ENCODE data around the gene NARS2. TPM values are rescaled to one million over a fixed set of nuclear protein-coding genes. Genes with fewer than 3 reads are reported as not detected.
"Not testable (repeated sequence)": the region's sequence is repeated elsewhere in the genome, so short reads cannot be mapped to it uniquely, and the experiment has no call there.

The NARS2 gene
- total RNA-seq, 1 experiment from 2014 or later = 46.7 TPM

DNA sequence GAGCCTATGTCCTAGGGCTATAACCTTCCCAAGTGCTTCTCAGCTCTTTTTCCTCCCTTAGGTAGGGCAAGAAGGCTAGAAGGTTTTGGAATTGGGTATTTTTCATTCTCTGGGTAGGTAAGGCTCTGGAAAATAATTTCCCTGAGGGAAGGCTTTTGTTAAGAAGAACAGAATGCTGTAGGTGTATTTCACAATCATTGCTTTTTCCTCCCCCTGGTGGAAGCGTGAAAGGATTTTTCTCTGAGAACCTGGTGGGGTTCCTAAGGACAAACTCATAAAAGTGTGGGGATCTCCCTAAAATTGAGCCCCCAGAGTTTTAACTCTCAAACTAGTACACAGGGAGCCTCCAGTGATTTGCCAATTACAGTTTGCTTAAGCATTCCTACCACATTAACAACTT lies 41.1 kb upstream of the NARS2 start:
- no peak for TF ChIP-seq EZH2 (IDR thresholded peaks at IDR 0.05; ENCODE audit: borderline replicate concordance, low read depth, low read length, poor library complexity, severe bottlenecking)
- TF ChIP-seq, protein P1, sequence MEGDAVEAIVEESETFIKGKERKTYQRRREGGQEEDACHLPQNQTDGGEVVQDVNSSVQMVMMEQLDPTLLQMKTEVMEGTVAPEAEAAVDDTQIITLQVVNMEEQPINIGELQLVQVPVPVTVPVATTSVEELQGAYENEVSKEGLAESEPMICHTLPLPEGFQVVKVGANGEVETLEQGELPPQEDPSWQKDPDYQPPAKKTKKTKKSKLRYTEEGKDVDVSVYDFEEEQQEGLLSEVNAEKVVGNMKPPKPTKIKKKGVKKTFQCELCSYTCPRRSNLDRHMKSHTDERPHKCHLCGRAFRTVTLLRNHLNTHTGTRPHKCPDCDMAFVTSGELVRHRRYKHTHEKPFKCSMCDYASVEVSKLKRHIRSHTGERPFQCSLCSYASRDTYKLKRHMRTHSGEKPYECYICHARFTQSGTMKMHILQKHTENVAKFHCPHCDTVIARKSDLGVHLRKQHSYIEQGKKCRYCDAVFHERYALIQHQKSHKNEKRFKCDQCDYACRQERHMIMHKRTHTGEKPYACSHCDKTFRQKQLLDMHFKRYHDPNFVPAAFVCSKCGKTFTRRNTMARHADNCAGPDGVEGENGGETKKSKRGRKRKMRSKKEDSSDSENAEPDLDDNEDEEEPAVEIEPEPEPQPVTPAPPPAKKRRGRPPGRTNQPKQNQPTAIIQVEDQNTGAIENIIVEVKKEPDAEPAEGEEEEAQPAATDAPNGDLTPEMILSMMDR (conservative IDR thresholded peaks at IDR 0.05; ENCODE audit: low read depth, low read length) = 0 out of 2 replicates have a peak, but pooled peaks have one; percentile 12
- DNase-seq (ENCODE audit: low spot score) = no peak
- Histone ChIP-seq H3K27me3 (replicated peaks; ENCODE audit: insufficient read depth, low read depth, low read length, poor library complexity) (no peaks in the 10 kb centered on the region), H3K4me1 (ENCODE audit: insufficient read depth, low read length, poor library complexity, severe bottlenecking) (no peaks in the 10 kb centered on the region), H3K27ac (ENCODE audit: low read depth, low read length, poor library complexity, severe bottlenecking) (no peak overlapping the region), H3K9me3 (ENCODE audit: low read depth, low read length, poor library complexity, severe bottlenecking) (peaks cover 4% of the 10 kb centered on the region), H3K36me3 (ENCODE audit: insufficient read depth, low read length, poor library complexity, severe bottlenecking) (no peaks in the 10 kb centered on the region), H3K4me3 (ENCODE audit: low read depth, low read length, poor library complexity, severe bottlenecking) (no peak overlapping the region)
- POLR2A ChIA-PET (ENCODE audit: low non-redundant PET) = no interaction called here
- no TSS peak for BruUV-seq (replicated peaks)
- CTCF ChIA-PET = no interaction called here
- intact Hi-C loops (cut with micrococcal nuclease; ENCODE audit: unreplicated experiment) = no loop called here

DNA sequence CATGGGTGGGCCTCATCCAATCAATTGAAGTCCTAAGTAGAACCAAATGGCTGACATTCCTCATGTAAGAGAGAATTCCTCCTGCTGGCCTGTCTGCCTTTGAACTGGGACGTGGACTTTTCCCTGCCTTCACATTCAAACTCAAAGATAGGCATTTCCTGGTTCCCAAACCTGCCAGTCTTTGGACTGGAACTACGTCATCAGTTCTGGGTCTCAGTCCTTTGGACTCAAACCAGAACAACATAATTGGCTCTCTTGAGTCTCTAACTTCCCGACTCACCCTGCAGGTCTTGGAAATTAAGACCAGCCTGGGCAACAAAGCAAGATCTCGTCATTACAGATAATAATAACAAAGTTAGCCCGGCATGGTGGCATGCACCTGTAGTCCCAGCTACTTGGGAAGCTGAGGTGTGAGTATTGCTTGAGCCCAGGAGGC lies 38.7 kb upstream of the NARS2 start:
- ChIA-PET CTCF (no interaction called here), POLR2A (ENCODE audit: low non-redundant PET) (no interaction called here)
- Histone ChIP-seq H3K4me1 (ENCODE audit: insufficient read depth, low read length, poor library complexity, severe bottlenecking) (no peaks in the 10 kb centered on the region), H3K4me3 (ENCODE audit: low read depth, low read length, poor library complexity, severe bottlenecking) (no peak overlapping the region), H3K9me3 (ENCODE audit: low read depth, low read length, poor library complexity, severe bottlenecking) (no peaks in the 10 kb centered on the region), H3K27me3 (replicated peaks; ENCODE audit: insufficient read depth, low read depth, low read length, poor library complexity) (no peaks in the 10 kb centered on the region), H3K27ac (ENCODE audit: low read depth, low read length, poor library complexity, severe bottlenecking) (no peak overlapping the region), H3K36me3 (ENCODE audit: insufficient read depth, low read length, poor library complexity, severe bottlenecking) (no peaks in the 10 kb centered on the region)
- no peak for DNase-seq (ENCODE audit: low spot score)
- TF ChIP-seq, protein P1 (conservative IDR thresholded peaks at IDR 0.05; ENCODE audit: low read depth, low read length) = no peak
- no peak for TF ChIP-seq EZH2 (IDR thresholded peaks at IDR 0.05; ENCODE audit: borderline replicate concordance, low read depth, low read length, poor library complexity, severe bottlenecking)
- intact Hi-C loops (cut with micrococcal nuclease; ENCODE audit: unreplicated experiment) = no loop called here
- BruUV-seq (replicated peaks) = no TSS peak

DNA sequence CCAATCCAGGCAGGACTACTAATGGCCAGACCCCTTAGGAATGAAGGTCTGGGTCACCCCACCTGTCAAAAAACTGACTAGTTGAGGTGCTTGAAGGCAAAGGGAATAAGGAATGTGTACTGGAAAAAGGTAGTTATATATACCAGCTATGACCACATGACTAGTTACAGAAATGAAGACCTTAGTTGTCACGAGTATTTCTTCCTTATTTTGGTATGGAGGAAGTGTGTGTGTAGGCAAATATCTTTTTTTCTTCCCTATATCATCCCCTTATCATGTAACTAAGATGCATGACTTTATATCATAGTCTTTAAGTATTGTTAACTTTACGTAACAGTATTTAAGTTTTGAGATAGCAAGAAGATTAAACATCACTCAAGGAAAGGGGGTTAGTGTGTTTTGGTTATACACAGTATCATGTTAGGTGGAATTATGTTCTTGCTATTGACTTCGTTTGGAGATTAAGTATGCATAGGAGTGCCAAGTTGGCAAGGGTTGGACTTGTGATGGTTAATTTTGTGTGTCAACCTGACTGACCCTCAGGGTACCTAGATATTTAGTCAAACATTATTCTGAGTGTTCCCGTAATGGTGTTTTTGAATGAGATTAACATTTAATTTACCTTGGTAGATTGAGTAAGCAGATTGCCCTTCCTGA lies 38.2 kb upstream of the NARS2 start:
- CTCF ChIA-PET = no interaction called here
- no peaks in the 10 kb centered on the region for H3K27me3 ChIP-seq (replicated peaks; ENCODE audit: insufficient read depth, low read depth, low read length, poor library complexity)
- intact Hi-C loops (cut with micrococcal nuclease; ENCODE audit: unreplicated experiment) = no loop called here
- TF ChIP-seq EZH2 (IDR thresholded peaks at IDR 0.05; ENCODE audit: borderline replicate concordance, low read depth, low read length, poor library complexity, severe bottlenecking) = no peak
- TF ChIP-seq, protein P1 (conservative IDR thresholded peaks at IDR 0.05; ENCODE audit: low read depth, low read length) = no peak
- no peaks in the 10 kb centered on the region for H3K9me3 ChIP-seq (ENCODE audit: low read depth, low read length, poor library complexity, severe bottlenecking)
- H3K36me3 ChIP-seq (ENCODE audit: insufficient read depth, low read length, poor library complexity, severe bottlenecking) = no peaks in the 10 kb centered on the region
- POLR2A ChIA-PET (ENCODE audit: low non-redundant PET) = no interaction called here
- DNase-seq (ENCODE audit: low spot score) = no peak
- H3K4me3 ChIP-seq (ENCODE audit: low read depth, low read length, poor library complexity, severe bottlenecking) = no peak overlapping the region
- no TSS peak for BruUV-seq (replicated peaks)
- no peak overlapping the region for H3K27ac ChIP-seq (ENCODE audit: low read depth, low read length, poor library complexity, severe bottlenecking)
- no peaks in the 10 kb centered on the region for H3K4me1 ChIP-seq (ENCODE audit: insufficient read depth, low read length, poor library complexity, severe bottlenecking)

DNA sequence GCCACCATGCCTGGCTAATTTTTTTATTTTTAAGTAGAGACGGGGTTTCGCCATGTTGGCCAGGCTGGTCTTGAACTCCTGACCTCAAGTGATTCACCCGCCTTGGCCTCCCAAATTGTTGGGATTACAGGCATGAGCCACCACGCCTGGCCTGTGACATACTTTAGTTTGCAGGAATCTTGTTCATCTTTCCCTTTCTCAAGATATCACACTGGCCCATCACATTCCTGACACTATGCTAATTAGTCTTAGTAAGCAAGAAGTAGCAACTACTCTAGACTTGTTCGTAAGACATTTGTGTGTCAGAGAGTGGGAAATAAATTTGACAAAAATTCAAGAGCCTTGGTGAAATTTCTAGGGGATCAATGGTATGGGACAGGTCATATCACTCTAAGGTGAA lies 34.7 kb upstream of the NARS2 start:
- intact Hi-C loops (cut with micrococcal nuclease; ENCODE audit: unreplicated experiment); H3K36me3 ChIP-seq (ENCODE audit: insufficient read depth, low read length, poor library complexity, severe bottlenecking); H3K9me3 ChIP-seq (ENCODE audit: low read depth, low read length, poor library complexity, severe bottlenecking); DNase-seq (ENCODE audit: low spot score); BruUV-seq (replicated peaks); CTCF ChIA-PET; H3K4me1 ChIP-seq (ENCODE audit: insufficient read depth, low read length, poor library complexity, severe bottlenecking); H3K27me3 ChIP-seq (replicated peaks; ENCODE audit: insufficient read depth, low read depth, low read length, poor library complexity); H3K27ac ChIP-seq (ENCODE audit: low read depth, low read length, poor library complexity, severe bottlenecking); POLR2A ChIA-PET (ENCODE audit: low non-redundant PET); H3K4me3 ChIP-seq (ENCODE audit: low read depth, low read length, poor library complexity, severe bottlenecking): not testable (repeated sequence)
